Endothelial cell of umbilical vein (primary cell): ENCODE data around the gene MAML3. TPM values are rescaled to one million over a fixed set of nuclear protein-coding genes. Genes with fewer than 3 reads are reported as not detected.

Experiments
- BruUV-seq: library from RNA; stranded (reverse); fragments of 400-500 nt; replicated peaks from 2 replicates; lab custom pipeline; 2021; lab: Mats Ljungman, UMichigan
- CTCF ChIA-PET: fragments of 300-600, 350-600 bp; sonication (Branson Sonifier 250); formaldehyde crosslinking; loops from one replicate; lab custom pipeline; 2021; ENCODE audit warnings: antibody characterized with exemption, inconsistent platforms; lab: Charles Lee
- POLR2A ChIA-PET: fragments of 300-600, 350-600 bp; sonication (Branson Sonifier 250); formaldehyde crosslinking; loops from one replicate; lab custom pipeline; 2021; ENCODE audit warnings: antibody characterized with exemption, inconsistent platforms; lab: Charles Lee
- DNase-seq: peaks from one replicate; pipeline ENCODE4 v3.0.0-alpha.2; 2011; ENCODE audit warnings: low read depth, low spot score
- FAIRE-seq: peaks from 2 replicates; lab custom pipeline; 2011; peaks lifted over from hg19 to GRCh38; lab: Jason Lieb, UNC
- H2AFZ ChIP-seq: 2 replicates; pipeline ENCODE4 v1.6.0; 2012; ENCODE audit warnings: low read depth, low read length, control low read depth, inconsistent platforms
- H3K27ac ChIP-seq: 2 replicates; pipeline ENCODE4 v1.5.1; 2011; ENCODE audit warnings: low read depth, mild to moderate bottlenecking, control low read depth, low read length, moderate library complexity; ENCODE audit not compliant: insufficient read depth
- H3K27me3 ChIP-seq, 2 experiments: 2 replicates each; pipeline versions ENCODE4 v1.6.0 to v1.6.1; 2011; ENCODE audit warnings: low read length in 2 of 2, mixed read lengths in 1 of 2; ENCODE audit not compliant: control insufficient read depth in 2 of 2, insufficient read depth in 2 of 2
- H3K36me3 ChIP-seq, 2 experiments: 2 replicates in 1 of 2; 3 replicates in 1 of 2; pipeline ENCODE4 v1.5.1; 2011; ENCODE audit warnings: low read length in 2 of 2, mild to moderate bottlenecking in 1 of 2, moderate library complexity in 1 of 2; ENCODE audit not compliant: control insufficient read depth in 2 of 2, insufficient read depth in 2 of 2; ENCODE audit errors: extremely low read depth in 1 of 2
- H3K4me1 ChIP-seq: 3 replicates; pipeline ENCODE4 v1.5.1; 2011; ENCODE audit warnings: mild to moderate bottlenecking, low read length; ENCODE audit not compliant: control insufficient read depth, insufficient read depth; ENCODE audit errors: extremely low read depth
- H3K4me2 ChIP-seq: 2 replicates; pipeline ENCODE4 v1.6.1; 2011; ENCODE audit warnings: low read length, control low read depth, mixed read lengths; ENCODE audit not compliant: insufficient read depth
- H3K4me3 ChIP-seq, 3 experiments: fragments of 200-600 bp in 1 of 3; sonication (generic), shearing (Covaris generic) in 1 of 3; replicated peaks in 1 of 3; 2 replicates each; pipeline ENCODE4 v1.5.1; 2011 to 2016; ENCODE audit warnings: control low read depth in 3 of 3, low read length in 3 of 3, mild to moderate bottlenecking in 2 of 3, inconsistent platforms in 1 of 3, low read depth in 1 of 3, moderate library complexity in 1 of 3; ENCODE audit not compliant: insufficient read depth in 1 of 3
- H3K79me2 ChIP-seq: 2 replicates; pipeline ENCODE4 v1.6.0; 2012; ENCODE audit warnings: low read length, inconsistent platforms; ENCODE audit not compliant: control insufficient read depth, insufficient read depth
- H3K9ac ChIP-seq: replicated peaks from 2 replicates; pipeline ENCODE3; 2011; ENCODE audit warnings: low read length, control low read depth; ENCODE audit not compliant: insufficient read depth; ENCODE audit errors: extremely low read depth
- H3K9me1 ChIP-seq: replicated peaks from 3 replicates; pipeline ENCODE4 v1.6.0; 2011; ENCODE audit warnings: mild to moderate bottlenecking, low read length; ENCODE audit not compliant: control insufficient read depth, insufficient read depth; ENCODE audit errors: extremely low read depth
- H3K9me3 ChIP-seq: replicated peaks from 2 replicates; pipeline ENCODE4 v1.5.1; 2012; ENCODE audit warnings: low read length, inconsistent platforms; ENCODE audit not compliant: control insufficient read depth, insufficient read depth
- H4K20me1 ChIP-seq: replicated peaks from 2 replicates; pipeline ENCODE3; 2011; ENCODE audit warnings: mild to moderate bottlenecking, low read length; ENCODE audit not compliant: control insufficient read depth, insufficient read depth; ENCODE audit errors: extremely low read depth
- EZH2 ChIP-seq: IDR thresholded peaks from 2 replicates; pipeline ENCODE4 v1.6.1; 2012; ENCODE audit warnings: borderline replicate concordance, low read depth, mild to moderate bottlenecking, moderate library complexity, low read length, inconsistent platforms; ENCODE audit not compliant: severe bottlenecking
- FOS ChIP-seq: IDR thresholded peaks from 2 replicates; pipeline ENCODE4 v1.6.1; 2011; ENCODE audit warnings: mild to moderate bottlenecking, low read length, moderate library complexity, borderline replicate concordance; ENCODE audit not compliant: insufficient read depth
- GATA2 ChIP-seq: IDR thresholded peaks from 2 replicates; pipeline ENCODE4 v1.7.0; 2011; ENCODE audit warnings: low read depth, mild to moderate bottlenecking, moderate library complexity, mixed read lengths, low read length; ENCODE audit not compliant: insufficient read length, insufficient read depth
- JUN ChIP-seq: IDR thresholded peaks from 2 replicates; pipeline ENCODE4 v1.6.1; 2011; ENCODE audit warnings: borderline replicate concordance, low read depth; ENCODE audit not compliant: insufficient read length, insufficient read depth
- MYC ChIP-seq: IDR thresholded peaks from one replicate; pipeline ENCODE4 v1.6.1; 2011; ENCODE audit warnings: mild to moderate bottlenecking, low read depth, low read length
- POLR2A ChIP-seq: IDR thresholded peaks from 2 replicates; pipeline ENCODE4 v1.6.1; 2012; ENCODE audit warnings: low read depth, mild to moderate bottlenecking, control low read depth, low read length
- POLR2AphosphoS5 ChIP-seq: IDR thresholded peaks from 2 replicates; pipeline ENCODE4 v1.6.1; 2012; ENCODE audit warnings: low read depth, mild to moderate bottlenecking, control low read depth, low read length, moderate library complexity; ENCODE audit not compliant: insufficient read depth
- dilution Hi-C: fragments of 300-500 bp; cut with MboI; formaldehyde crosslinking; loops from one replicate; pipeline ENCODE4 v1.15.0; 2019; ENCODE audit warnings: low sequenced_read_pairs; ENCODE audit not compliant: extremely low pct_ligation_motif_present
- intact Hi-C: fragments of 100-400 bp; cut with micrococcal nuclease; formaldehyde crosslinking; loops from one replicate; pipeline ENCODE4 v1.10.0; 2022
- polyA plus RNA-seq, 4 experiments: library from polyadenylated mRNA; depleted of rRNA in 3 of 4; stranded (reverse) in 3 of 4; unstranded in 1 of 4; fragments of >200 nt; gene quantifications; 2 replicates each; pipeline versions ENCODE4 v1.2.1 to v1.2.3, GENCODE V29; 2011 to 2012; ENCODE audit warnings: missing spikeins in 1 of 4
- total RNA-seq: library from RNA; stranded (reverse); gene quantifications from 2 replicates; pipeline ENCODE4 v1.2.3, GENCODE V29; 2021
- TF ChIP-seq, protein P1 (sequence below), 2 donors: IDR thresholded peaks; 1 replicate in 1 of 2; 2 replicates in 1 of 2; pipeline ENCODE4 v1.5.1; 2011; ENCODE audit warnings: low read length in 2 of 2, mild to moderate bottlenecking in 2 of 2, moderate library complexity in 2 of 2, control low read depth in 1 of 2, inconsistent platforms in 1 of 2, low read depth in 1 of 2; ENCODE audit not compliant: insufficient read depth in 1 of 2; ENCODE audit errors: extremely low read depth in 1 of 2
- TF ChIP-seq, protein P2 (sequence below): IDR thresholded peaks from 2 replicates; pipeline ENCODE4 v1.6.1; 2011; ENCODE audit not compliant: insufficient read depth, insufficient read length

Gene MAML3
- total and polyA plus RNA-seq, 2 donors (not counting 3 experiments of a cell fraction or from before 2014, with no cell fraction given): 14.0 to 20.3 TPM

DNA sequence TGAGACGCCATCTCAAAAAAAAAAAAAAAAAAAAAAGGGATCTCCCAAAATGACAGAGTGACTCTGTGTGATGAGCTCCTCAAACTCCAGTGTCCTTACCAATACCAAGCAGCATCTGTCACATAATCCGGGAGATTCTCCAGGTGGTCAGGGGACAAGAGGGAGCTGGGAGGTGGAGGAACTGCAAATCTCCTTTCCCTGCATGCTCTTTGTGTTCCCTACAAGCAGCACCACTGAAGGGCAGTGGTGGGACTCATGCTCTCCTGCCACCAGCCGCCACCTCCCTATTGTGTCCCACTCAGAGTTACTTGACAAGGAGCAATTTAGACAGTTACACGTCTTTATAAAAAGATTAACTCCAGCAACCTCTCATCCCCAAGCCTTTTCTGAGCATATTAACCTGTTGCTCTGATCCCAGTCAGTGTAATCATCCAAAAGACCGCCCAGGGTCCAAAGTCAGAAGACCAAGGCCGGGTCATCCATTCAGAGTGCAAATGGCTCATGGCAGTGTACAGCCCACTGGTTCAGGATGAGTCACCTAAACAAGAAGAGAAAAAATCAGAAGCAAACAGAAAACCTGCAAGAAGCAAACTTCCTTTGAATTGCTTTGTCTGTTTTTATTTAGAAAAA is 464.8 kb downstream of the MAML3 start:
- peak; percentile 37 for FAIRE-seq
- intact Hi-C loops: no loop called here

DNA sequence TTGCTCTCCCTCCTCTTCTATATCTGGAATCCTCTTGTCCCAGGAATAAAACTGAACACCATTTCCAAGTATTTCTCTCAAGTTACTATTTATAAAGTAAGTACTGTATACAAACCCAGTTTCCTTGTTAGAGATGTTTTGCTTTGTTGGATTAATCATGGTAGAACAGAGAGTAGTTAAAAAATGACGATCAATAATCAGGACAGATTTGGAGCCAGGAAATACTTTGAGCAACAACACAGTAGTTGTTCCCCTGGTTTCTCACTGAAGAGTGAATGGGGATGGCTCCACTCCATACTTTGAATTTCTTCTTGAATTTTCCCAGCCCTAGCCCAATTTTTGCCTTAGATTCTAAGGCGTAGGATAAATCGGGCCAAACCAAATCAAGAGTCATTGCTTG is 467.0 kb downstream of the MAML3 start:
- no peak overlapping the region for H2AFZ ChIP-seq
- TF ChIP-seq, protein P1, sequence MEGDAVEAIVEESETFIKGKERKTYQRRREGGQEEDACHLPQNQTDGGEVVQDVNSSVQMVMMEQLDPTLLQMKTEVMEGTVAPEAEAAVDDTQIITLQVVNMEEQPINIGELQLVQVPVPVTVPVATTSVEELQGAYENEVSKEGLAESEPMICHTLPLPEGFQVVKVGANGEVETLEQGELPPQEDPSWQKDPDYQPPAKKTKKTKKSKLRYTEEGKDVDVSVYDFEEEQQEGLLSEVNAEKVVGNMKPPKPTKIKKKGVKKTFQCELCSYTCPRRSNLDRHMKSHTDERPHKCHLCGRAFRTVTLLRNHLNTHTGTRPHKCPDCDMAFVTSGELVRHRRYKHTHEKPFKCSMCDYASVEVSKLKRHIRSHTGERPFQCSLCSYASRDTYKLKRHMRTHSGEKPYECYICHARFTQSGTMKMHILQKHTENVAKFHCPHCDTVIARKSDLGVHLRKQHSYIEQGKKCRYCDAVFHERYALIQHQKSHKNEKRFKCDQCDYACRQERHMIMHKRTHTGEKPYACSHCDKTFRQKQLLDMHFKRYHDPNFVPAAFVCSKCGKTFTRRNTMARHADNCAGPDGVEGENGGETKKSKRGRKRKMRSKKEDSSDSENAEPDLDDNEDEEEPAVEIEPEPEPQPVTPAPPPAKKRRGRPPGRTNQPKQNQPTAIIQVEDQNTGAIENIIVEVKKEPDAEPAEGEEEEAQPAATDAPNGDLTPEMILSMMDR (IDR thresholded peaks at IDR 0.05; ENCODE audit: extremely low read depth in 1 of 2, insufficient read depth in 1 of 2, low read depth in 1 of 2, low read length in 2 of 2): no peak
- TF ChIP-seq POLR2AphosphoS5 (no peak), MYC (no peak), JUN (no peak), EZH2 (no peak), GATA2 (no peak), POLR2A (no peak), FOS (no peak)
- TF ChIP-seq, protein P2, sequence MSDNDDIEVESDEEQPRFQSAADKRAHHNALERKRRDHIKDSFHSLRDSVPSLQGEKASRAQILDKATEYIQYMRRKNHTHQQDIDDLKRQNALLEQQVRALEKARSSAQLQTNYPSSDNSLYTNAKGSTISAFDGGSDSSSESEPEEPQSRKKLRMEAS: no peak
- no peak overlapping the region for H3K4me2 ChIP-seq
- intact Hi-C loops (no loop called here), dilution Hi-C loops (no loop called here)
- no peaks in the 10 kb centered on the region for H4K20me1 ChIP-seq
- H3K9me3 ChIP-seq: no peaks in the 10 kb centered on the region
- ChIA-PET POLR2A (no interaction called here), CTCF (no interaction called here)
- H3K4me3 ChIP-seq: no peak overlapping the region
- H3K27ac ChIP-seq: no peak overlapping the region
- no peaks in the 10 kb centered on the region for H3K36me3 ChIP-seq
- DNase-seq (no peak), FAIRE-seq (no peak)
- H3K9me1 ChIP-seq: no peaks in the 10 kb centered on the region
- H3K4me1 ChIP-seq: no peaks in the 10 kb centered on the region
- no TSS peak for BruUV-seq
- H3K9ac ChIP-seq: no peak overlapping the region
- no peaks in the 10 kb centered on the region for H3K27me3 ChIP-seq
- no peaks in the 10 kb centered on the region for H3K79me2 ChIP-seq

More for the DNA sequence above, 464.8 kb downstream of the MAML3 start:
- dilution Hi-C loops: no loop called here
- Histone ChIP-seq H3K4me3 (no peak overlapping the region), H2AFZ (no peak overlapping the region), H3K79me2 (no peaks in the 10 kb centered on the region), H4K20me1 (no peaks in the 10 kb centered on the region), H3K36me3 (no peaks in the 10 kb centered on the region), H3K9me1 (no peaks in the 10 kb centered on the region), H3K9ac (no peak overlapping the region), H3K27ac (no peak overlapping the region), H3K4me2 (no peak overlapping the region), H3K4me1 (no peaks in the 10 kb centered on the region), H3K9me3 (no peaks in the 10 kb centered on the region), H3K27me3 (no peaks in the 10 kb centered on the region)
- POLR2A ChIA-PET: no interaction called here
- TF ChIP-seq FOS (peak; percentile 47), MYC (no peak)
- DNase-seq: no peak
- no TSS peak for BruUV-seq
- CTCF ChIA-PET: interaction anchor here (0.6 kb wide), 1 partner anchor 105 kb away, joined by 3 read pairs; no protein-coding TSS in a partner anchor
